GM19025 (cell line): Measurements from ENCODE around the gene DUSP10.

Experiments
- ATAC-seq: cut with Tn5 transposase; IDR thresholded peaks from one replicate; pipeline ENCODE4 v1.9.1; 2021; ENCODE audit warnings: mild to moderate bottlenecking, low read depth, moderate library complexity; ENCODE audit not compliant: unreplicated experiment

Gene DUSP10

DNA sequence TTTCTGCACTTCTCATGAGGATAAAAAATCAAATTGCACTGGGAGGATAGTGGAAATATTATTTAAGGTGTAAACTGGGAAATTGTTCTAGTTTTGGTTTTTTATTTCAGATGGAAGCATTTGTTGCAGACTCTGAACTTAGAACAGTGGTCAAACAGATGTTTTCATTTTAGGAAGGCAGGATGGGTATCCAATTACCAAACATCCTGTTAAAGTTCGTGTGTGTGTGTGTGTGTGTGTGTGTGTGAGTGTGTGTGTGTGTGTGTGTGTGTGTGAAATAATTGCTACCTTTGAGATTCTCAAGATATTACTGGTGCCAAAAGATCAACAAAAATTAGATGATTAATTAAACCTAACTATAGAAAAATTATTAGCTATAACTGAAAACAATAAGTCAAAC, 24.3 kb upstream of the DUSP10 start:
- no peak for ATAC-seq

DNA sequence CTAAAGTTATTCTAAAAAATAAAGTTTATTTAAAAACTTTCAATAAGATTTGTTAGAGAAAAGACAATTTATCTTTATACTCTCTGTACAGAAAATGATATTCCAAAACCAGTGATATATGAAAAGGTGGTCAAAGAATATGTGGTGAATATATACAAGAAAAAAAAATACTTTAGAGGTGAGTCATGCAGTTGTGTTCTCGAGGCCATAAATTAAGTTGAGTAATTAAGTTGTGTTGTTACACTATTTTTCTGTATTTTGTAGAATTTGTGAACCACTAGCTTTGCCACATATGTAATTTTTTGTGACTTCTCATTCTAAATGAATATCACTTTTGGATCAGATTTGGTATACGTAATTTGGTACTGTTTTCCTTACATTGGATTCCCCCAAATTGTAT, 23.6 kb upstream of the DUSP10 start:
- ATAC-seq = no peak

DNA sequence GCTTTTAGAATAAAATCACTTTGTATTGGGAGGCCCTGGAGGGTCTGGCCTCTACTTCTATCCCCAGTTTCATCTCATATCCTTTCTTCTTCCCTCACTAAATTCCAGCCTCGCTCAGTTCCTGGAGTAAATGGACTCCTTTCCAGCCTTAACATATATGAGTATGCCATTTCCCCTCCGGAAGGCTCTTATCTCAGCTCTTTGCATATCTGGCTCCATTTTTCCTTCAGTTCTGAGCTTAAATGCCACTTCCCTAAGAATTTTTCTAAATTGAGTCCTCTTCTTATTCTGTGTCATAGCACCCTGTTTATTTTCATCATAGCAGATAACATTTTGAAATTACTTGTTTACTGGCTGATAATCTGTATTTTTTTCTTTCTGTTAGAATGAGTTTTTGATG, 20.2 kb upstream of the DUSP10 start:
- no peak for ATAC-seq

DNA sequence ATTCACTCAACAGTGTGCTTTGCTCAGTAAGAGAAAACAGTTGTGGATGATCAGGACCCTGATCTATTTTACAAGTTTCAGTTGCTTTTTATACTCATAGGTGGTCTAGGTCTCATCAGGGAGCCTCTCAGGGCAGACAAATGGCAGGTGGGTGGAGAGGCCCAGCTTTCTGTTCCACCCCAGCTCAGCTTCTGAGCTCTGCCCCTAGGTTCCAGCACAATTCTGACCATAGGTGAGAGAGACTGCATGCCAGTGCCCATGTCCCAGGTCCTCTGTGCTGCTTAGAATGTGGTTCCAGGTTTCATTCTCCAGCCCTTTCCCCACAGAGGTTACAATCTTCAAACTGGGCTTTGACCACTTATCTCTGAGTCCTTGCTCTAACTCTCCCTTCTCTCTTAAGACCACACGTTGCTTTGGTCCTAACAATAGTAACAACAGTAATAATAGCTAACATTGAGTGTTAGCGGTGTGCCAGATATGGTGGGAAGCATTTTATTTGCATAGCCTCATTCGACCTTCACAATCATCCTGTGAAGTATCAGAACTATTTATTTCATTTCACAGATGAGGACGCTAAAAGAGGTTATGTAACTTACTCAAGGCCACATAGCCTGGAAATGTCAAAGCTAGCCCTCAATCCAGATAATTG, 19.6 kb upstream of the DUSP10 start:
- peak; percentile 69 for ATAC-seq

- ATAC-seq = no peak
Measured at GRCh38 chr1:221760911-221761310, 19.0 kb upstream of the DUSP10 start.

DNA sequence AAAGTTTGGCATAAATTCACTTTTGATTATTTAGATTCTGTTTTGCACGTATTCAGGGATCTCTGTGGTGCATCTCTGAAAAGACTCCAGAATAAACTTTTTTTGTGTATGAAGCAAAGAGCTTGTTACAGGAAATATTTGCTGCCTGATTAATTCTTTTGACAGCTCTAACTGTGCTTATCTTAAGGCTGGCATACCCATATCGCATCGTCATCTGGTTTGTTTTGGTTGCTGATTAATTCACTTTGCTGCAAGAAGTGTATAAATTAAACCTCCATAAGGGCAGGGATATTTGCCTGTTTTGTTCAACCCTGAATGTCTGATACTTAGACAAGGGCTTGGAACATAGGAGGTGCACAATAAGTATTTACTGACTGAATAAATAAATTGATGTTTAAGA, 17.5 kb upstream of the DUSP10 start:
- ATAC-seq = no peak

GRCh38 chr1:221758455-221758854, 16.6 kb upstream of the DUSP10 start:
- no peak for ATAC-seq

DNA sequence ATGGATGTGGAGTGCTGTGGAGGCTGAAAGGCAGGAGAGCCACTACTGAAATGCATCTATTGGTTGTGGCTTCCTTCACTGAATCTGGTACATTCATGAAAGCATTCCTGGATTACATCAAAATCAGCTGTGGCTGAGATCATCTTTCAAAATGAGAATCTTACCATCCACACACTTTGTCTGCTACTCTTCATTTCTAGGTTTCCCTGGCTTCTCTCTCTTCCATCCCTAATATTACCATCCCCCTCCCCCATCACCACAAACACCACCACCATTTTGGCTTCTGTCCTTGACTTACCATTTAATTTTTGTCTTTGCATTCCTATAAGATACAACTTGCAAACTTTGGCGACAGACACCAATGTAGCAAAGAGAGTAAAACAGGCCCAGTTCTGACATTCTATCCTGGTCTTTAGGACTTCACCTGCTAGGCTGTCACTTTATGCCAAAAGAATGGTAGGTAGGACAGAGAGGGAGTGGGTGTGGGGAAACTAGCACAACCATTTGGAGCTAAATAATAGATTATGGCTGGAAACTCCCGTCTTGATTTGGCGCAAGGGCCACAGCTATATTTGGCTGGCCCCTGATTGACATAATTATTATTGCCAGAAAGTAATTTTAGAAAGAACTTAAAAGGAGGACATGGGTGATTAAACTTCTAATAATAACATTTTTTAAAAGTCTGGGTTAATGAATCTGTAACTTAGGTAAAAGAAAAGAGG, 15.1 kb upstream of the DUSP10 start:
- no peak for ATAC-seq

- peak; percentile 18 for ATAC-seq
Measured at GRCh38 chr1:221753828-221754188, 11.9 kb upstream of the DUSP10 start.

- no peak for ATAC-seq
Measured at GRCh38 chr1:221751226-221751887, 9.5 kb upstream of the DUSP10 start.

GRCh38 chr1:221748981-221749380, 7.1 kb upstream of the DUSP10 start:
- ATAC-seq = no peak

- no peak for ATAC-seq
Measured at GRCh38 chr1:221747839-221748238, 6.0 kb upstream of the DUSP10 start.

DNA sequence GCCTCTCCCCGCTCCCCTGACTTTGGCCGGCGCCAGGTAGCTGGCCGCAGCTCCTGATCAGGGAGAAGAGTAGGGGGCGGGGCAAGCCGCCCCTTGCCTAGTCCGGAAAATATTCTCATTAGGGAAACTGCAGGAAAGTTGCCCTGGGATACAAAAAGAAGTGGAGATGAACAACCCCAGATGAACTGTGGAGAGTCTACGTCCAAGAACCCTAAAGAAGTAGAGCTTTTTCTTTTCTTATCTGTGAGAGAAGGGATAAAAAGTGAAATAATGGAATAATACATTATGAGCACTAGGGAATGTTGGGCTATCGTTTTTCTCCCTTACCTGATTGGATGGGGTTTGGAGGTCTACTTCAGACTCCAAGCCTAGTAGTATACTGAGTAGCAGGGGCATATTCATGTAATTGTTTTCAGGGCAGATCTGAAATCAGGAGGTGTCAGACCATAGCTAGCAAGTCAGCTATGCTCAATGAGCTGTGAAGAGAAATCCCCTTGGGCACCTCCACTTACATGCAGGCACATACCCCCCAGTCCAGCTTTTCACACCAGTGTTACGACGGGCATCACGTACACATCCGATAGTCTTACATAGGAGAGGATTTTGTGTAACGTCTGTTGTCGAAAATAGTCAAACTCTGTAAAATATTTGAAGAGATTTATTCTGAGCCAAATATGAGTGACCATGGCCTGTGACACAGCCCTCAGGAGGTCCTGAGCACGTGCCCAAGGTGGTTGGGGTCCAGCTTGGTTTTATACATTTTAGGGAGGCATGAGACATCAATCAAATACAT, 1.7 kb upstream of the DUSP10 start:
- peak; percentile 5 for ATAC-seq

DNA sequence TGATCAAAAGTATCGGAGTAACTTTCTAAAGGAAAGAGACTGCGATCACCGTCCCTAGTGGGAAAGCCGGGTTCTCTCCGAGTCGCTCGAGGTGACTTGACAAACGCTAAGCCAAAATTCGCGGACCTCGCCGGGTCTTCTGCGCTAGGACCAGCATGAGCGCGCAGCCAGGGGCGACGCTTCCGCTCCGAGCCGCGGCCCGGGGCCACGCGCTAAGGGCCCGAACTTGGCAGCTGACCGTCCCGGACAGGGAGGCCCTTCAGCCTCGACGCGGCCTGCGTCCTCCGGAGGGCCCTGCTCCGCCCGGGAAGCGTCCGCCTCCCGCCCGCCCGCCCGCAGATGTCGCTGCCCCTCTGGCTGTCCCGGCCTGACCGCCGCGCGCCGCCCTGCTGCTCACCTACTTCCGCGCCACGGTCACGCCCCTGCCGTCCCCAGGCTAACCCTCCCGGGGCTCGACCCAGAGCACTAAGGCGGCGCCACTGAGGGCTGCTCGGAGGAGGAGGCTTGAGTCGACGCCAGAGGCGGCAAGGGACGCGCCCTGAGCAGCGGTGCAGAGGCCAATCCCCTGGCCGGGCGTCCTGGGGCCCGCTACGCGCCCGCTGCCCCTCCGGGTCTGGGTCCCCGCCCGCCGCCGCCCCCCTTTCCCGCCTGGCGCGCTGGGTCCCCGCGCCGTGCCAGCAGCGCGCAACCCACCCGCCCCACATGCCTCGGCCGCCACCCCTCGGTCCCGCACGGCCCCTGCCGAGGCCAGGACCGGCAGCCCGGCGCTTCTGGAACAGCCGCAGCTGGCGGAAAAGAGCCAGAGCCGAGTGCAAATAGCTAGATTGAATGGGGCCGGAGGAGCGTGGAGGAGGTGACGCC, 896 bp upstream of the DUSP10 start:
- peak; percentile 32 for ATAC-seq

DNA sequence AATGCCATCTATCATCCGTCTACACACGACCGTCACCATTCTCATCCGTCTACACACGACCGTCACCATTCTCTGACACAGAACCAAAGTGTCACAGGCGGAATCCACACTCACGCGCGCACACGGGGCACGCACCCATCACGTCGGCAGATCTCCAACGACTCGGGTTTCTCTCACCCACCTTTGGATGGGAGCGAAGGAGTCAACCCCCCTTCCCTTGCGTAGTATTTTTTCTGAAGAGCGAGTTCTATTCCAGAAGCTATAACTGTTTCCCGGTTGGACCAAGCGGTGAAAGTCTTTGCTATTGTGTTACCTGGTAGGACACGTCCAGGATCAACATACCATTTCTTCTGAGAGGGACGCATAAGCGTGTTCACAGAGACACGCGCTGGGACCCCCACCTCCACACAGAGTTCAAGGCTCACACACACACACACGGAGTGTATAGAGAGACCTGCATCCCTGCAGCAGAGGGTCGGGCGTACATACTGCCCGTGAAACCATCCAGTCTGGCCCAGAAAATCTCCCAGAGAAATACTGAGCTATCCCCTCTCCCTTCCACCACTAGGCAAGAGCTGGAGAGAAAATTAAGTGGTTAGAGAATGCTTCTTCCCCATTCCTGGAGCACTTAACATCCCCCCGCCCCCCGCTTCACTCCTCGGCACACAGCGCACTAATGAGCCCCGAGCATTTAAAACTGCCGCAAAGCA, 741 bp downstream of the DUSP10 start:
- no peak for ATAC-seq

- ATAC-seq = no peak
Measured at GRCh38 chr1:221740369-221740992, 1.4 kb downstream of the DUSP10 start.

GRCh38 chr1:221739677-221740025, 2.2 kb downstream of the DUSP10 start:
- no peak for ATAC-seq

GRCh38 chr1:221739018-221739676, 2.7 kb downstream of the DUSP10 start:
- ATAC-seq = no peak

DNA sequence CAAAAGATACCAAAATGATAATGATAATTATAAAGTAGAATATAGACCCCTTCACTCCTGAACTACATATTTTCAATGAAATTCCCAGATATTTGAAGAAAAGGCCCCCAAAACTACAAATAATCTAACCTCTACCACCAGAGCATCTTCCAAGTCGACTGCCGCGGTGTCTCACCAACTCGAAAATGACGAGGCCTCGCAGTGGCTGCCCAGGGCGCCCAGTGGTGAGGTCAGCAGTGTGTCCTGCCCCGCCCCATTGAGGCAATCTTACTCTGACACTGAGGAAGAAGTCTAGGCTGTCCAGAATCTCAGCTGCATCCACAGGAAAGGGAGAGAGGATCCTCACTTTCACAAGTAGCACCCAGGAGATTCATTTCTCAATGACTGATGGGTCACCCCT, 5.2 kb downstream of the DUSP10 start:
- no peak for ATAC-seq
